MG63 (cell line): ENCODE measurements around the gene TRIM71. TPM values are rescaled to one million over a fixed set of nuclear protein-coding genes. Genes with fewer than 3 reads are reported as not detected.
A peak's percentile ranks its signal among the peaks of the same experiment; 100 is the strongest.
"Not testable (repeated sequence)": the region's sequence is repeated elsewhere in the genome, so short reads cannot be mapped to it uniquely, and the experiment has no call there.

Experiments
- DNase-seq: peaks from one replicate; pipeline ENCODE4 v3.0.0-alpha.2; 2020
- H3K27me3 ChIP-seq: fragments of 250-450 bp; sonication (Bioruptor Pico); 2 replicates; pipeline ENCODE4 v1.5.1; 2020; ENCODE audit warnings: mild to moderate bottlenecking, moderate library complexity
- H3K36me3 ChIP-seq: fragments of 250-450 bp; sonication (Bioruptor Pico); 2 replicates; pipeline ENCODE4 v1.5.1; 2020; ENCODE audit warnings: mild to moderate bottlenecking, moderate library complexity
- H3K4me3 ChIP-seq: fragments of 250-450 bp; sonication (Bioruptor Pico); 2 replicates; pipeline ENCODE4 v1.5.1; 2020; ENCODE audit warnings: mild to moderate bottlenecking, moderate library complexity
- H3K9me3 ChIP-seq: fragments of 250-450 bp; sonication (Bioruptor Pico); 2 replicates; pipeline ENCODE4 v1.5.1; 2020; ENCODE audit warnings: mild to moderate bottlenecking, moderate library complexity
- total RNA-seq: library from RNA; depleted of rRNA; stranded (reverse); fragments of >200 nt; shearing (Covaris generic); gene quantifications from 2 replicates; pipeline ENCODE4 v1.2.3, GENCODE V29; 2014; ENCODE audit warnings: low replicate concordance

The TRIM71 gene
- total RNA-seq, 1 experiment from 2014 or later: not detected

DNA sequence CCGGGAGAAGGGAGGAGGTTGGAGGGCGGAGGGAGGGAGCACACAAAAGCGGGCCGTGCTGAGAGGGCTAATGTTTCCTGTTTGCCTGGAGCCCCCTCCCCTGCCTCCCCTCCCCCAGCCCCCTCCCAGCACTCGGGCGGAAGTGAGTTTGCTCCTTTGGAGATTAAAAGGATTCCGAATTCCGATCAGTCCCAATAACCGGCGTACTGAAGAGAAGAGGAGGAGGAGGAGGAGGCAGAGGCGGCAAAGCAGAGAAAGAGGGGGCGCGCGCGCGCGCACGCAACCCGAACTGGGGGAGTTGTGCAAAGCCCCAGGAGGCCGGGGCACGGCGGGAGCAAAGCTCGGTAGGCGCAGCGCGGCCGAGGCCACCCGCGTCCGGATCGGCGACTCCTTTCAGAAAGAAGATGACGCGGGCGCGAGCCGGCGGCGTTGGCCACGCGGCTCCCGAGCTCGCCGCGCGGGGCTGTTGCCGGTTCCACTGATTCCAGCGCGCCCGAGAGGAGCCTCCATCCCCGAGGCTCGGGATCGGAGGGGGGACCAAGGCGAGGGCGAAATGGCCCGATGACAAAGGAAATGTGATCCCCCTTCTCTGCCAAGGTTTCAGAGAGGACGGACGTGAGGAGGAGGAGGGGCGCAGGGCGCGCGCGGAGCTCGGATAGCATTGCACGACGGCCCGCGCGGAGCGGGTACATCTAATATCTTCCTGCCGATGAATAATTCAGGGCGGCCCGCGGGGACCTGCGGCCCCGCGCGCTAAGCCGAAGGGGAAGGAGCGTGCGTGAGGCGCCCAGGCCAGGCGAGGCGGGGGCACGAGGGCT lies 1.1 kb upstream of the TRIM71 start:
- DNase-seq: peak; percentile 4
- peaks cover 39% of the 10 kb centered on the region for H3K27me3 ChIP-seq
- peak overlapping the region; percentile 30 for H3K4me3 ChIP-seq
- peaks cover 2% of the 10 kb centered on the region; the same call in 1 of the 2 replicates for H3K9me3 ChIP-seq
- H3K36me3 ChIP-seq: no peaks in the 10 kb centered on the region

DNA sequence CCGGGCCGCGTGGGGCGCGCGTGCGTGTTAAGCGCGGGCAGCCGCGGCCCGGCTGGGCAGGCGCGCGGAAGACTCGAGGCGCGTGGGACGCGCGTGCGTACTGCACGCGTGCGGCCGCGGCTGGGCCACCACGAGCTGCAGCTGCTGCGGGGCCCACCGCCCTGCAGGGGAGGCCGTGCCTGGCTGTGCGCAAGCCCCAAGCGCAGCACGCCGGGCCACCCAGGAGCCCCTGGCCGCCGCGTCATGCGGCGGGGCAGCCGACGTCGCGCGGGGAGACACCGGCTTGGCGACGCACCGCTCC lies 590 bp upstream of the TRIM71 start:
- Histone ChIP-seq H3K9me3 (peaks cover 2% of the 10 kb centered on the region; the same call in 1 of the 2 replicates), H3K27me3 (peaks cover 39% of the 10 kb centered on the region), H3K4me3 (no peak overlapping the region), H3K36me3 (no peaks in the 10 kb centered on the region)
- DNase-seq: no peak

DNA sequence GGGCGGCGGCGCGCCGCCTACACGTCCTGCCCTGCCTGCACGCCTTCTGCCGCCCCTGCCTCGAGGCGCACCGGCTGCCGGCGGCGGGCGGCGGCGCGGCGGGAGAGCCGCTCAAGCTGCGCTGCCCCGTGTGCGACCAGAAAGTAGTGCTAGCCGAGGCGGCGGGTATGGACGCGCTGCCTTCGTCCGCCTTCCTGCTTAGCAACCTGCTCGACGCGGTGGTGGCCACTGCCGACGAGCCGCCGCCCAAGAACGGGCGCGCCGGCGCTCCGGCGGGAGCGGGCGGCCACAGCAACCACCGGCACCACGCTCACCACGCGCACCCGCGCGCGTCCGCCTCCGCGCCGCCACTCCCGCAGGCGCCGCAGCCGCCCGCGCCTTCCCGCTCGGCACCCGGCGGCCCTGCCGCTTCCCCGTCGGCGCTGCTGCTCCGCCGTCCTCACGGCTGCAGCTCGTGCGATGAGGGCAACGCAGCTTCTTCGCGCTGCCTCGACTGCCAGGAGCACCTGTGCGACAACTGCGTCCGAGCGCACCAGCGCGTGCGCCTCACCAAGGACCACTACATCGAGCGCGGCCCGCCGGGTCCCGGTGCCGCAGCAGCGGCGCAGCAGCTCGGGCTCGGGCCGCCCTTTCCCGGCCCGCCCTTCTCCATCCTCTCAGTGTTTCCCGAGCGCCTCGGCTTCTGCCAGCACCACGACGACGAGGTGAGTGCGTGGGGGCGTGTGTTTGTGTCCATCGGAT lies 602 bp downstream of the TRIM71 start:
- Histone ChIP-seq H3K9me3 (peaks cover 2% of the 10 kb centered on the region; the same call in 1 of the 2 replicates), H3K4me3 (no peak overlapping the region), H3K36me3 (no peaks in the 10 kb centered on the region), H3K27me3 (peaks cover 39% of the 10 kb centered on the region)
- DNase-seq: no peak

DNA sequence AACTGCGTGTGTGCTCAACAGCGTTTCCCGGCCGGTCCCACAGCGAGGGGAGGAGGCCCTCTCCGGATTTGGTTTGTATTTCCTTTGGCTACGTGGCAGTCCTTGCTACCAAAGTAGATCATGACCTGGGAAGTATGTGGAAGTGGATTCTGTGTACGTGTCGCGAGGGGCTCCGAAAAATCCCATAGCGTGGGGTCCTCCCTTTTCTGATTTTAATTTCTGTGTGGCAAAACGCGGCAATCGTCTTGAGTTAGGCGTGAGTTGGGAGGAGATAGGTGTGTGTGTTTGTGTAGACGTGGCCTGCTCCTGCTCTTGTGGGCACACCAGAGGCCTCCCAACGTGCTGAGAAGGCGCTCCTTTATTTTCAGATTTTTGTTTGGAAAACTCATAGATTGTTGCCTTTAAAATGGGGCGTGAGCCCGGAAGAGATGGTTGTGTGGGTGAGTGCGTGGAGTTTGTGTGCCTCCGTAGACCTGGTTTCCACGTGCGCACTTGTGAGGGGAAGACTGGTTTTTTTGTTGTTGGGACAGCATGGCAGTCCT lies 1.2 kb downstream of the TRIM71 start:
- Histone ChIP-seq H3K36me3 (no peaks in the 10 kb centered on the region), H3K9me3 (peaks cover 2% of the 10 kb centered on the region; the same call in 1 of the 2 replicates), H3K4me3 (no peak overlapping the region), H3K27me3 (peaks cover 39% of the 10 kb centered on the region)
- DNase-seq: no peak

DNA sequence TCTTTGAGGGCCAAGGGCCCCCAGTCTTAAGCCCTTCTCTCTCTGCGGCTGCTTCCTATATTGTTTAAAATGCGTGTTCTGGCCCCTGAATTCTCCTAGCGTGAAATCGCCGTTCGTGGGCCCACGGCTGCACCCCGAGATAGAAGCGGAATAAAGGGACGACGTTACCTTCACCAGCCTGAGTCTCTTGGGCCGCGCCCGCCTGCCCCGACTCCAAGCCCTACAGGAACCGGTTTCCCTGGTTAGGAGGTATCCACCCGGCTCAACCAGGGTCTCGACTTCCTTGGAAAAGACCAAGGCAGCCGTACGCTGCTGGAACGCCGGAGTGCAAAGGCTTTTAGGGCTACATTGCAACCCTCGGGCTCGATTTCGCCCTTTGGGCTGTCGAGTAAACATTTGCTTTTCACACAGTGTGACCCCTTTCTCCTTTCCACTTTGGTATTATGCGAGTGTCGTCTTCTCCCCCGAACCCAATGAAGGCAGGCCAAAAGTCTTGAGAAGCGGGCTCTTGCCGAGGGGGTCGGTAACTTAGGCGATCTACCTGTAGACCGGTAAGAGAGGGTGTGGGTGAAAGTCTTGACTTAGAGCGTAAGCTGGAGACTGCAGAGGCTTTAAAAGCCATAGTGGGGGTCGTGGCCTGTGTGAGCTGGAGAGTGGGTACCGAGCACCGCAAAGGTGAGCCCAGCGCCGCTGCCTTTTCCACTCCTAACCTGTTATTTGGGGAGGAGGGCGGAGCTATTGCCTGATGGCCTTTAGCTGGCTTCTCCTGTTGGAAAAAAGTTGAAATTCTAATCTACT lies 2.0 kb downstream of the TRIM71 start:
- Histone ChIP-seq H3K36me3 (no peaks in the 10 kb centered on the region), H3K9me3 (peaks cover 2% of the 10 kb centered on the region; the same call in 1 of the 2 replicates), H3K4me3 (no peak overlapping the region), H3K27me3 (peaks cover 39% of the 10 kb centered on the region)
- DNase-seq: no peak

DNA sequence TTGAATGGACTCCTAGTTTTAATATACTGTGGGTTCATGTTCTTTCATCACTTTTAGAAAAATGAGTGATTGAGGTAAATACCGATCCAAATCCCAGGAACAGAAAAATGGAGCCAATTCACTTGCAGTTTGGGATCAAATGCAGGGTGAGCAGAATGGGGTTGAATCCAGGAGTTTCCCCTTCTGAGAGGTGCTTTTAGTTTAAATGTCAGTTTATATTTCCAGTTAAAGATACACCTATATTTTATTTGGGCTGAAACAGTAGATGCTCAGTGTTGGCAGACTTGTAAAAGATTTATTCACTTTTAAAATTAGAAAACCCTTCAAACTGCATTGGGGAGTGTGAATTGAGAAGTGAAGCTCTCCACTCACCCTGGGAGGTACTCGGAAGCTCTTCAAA lies 2.6 kb downstream of the TRIM71 start:
- H3K27me3 ChIP-seq: peaks cover 39% of the 10 kb centered on the region
- DNase-seq: no peak
- no peaks in the 10 kb centered on the region for H3K36me3 ChIP-seq

DNA sequence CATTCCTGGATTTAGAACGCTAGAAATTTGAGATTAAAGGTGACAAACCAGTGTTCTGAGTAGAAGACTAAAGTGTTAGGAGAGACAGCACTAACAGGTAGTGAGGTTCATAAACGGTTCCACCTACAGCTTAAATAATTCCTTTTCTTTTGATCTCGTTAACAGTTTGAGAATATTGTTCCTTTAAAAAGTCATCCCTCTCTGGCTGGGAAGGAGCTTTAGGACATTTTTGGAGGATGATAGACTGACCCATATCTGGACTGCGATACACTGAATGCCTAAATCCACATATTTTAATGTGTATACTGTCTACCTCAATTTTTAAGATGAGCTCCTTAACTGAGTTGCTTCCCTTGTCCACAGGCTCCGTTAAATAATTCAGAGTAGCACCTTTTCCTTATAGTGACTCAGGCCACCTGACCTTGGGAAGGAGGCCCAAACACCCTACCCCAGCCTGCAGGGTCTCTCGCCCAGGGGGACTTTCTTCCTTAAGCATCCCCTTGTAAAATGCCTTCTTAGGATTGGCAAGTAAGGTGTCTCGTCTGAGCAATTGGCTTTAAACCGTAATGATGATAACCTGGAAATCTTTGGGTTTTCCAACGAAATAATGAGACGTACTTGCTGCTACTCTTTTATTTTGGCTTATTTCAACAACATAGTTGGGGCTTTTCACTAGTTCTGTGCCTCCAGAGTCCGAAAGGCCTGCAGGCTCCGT lies 3.3 kb downstream of the TRIM71 start:
- peaks cover 2% of the 10 kb centered on the region; the same call in 1 of the 2 replicates for H3K9me3 ChIP-seq
- peaks cover 37% of the 10 kb centered on the region for H3K27me3 ChIP-seq
- H3K36me3 ChIP-seq: no peaks in the 10 kb centered on the region
- no peak overlapping the region for H3K4me3 ChIP-seq
- DNase-seq: no peak

More for the DNA sequence above, 2.6 kb downstream of the TRIM71 start:
- Histone ChIP-seq H3K4me3 (no peak overlapping the region), H3K9me3 (peaks cover 2% of the 10 kb centered on the region; the same call in 1 of the 2 replicates)

DNA sequence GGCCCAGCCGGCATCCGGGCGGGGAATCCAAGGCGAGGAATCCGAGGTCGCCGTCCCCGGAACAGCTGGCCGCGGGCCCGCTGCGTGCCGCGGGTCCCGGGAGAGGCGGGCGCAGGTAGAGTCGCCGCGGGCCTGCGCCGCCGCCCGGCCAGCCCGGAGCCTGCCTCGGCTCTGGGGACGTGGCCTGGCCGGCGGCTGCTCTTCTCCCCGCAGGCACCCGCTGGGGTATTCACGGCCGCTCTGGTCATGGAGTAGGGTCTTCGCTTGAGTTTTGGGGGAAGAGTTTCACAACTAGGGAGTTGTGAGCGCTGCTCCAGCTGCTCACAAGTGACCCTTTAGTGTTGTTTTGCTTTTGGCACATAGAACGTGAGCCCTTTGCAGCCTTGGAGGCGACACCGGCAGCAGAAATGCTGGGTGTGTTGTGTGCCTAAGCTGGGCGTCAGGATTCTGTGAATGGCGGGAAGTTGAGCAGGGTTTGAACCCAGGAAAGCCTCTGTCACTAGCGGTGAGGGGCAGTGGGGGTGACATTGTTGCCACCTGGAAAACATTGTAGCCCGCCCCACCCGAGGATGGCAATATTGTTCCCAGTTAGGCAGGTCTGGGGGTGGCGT lies 4.0 kb downstream of the TRIM71 start:
- peaks cover 34% of the 10 kb centered on the region for H3K27me3 ChIP-seq
- peaks cover 2% of the 10 kb centered on the region; the same call in 1 of the 2 replicates for H3K9me3 ChIP-seq
- no peak overlapping the region for H3K4me3 ChIP-seq
- no peak for DNase-seq
- H3K36me3 ChIP-seq: no peaks in the 10 kb centered on the region

DNA sequence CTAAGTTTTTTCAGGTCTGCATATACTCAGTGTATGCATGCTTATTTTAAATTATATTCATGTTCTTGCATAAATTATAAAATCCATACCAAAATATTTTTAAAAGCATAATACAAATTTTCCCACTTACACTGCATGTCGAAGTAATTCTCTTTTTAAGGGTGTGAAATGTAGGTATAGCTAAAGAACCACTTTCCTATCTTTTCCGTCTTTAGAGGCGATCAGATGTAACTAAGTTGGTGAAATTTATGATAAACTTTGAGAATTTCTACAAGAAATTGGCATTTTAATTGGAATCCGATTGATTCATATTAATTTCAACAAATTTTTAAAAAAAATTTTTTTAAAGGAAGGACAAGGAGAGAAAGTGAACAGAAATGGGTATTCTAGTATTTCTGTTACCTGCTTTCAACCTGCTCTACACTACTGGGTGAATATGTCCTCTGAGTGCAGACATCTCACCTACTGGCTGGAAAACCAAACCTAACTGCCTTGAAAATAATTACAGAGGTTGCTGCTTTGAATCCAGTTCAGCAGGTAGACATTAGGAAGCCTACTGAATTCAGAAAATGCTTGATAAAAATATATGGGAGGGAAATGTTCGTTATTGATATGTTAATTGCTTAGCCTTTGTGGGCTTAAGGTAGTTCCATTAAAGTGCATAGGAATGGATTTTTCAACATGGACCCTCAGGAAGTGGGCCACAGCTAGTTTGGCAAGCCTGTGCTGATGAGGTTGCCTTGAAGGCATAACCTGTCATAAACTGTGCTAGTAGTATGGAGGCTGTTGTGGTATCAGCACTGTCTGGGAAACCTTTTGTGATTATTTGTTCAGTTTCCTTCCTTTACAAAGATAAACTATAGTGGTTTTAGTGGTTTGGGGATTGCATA lies 5.1 kb downstream of the TRIM71 start:
- Histone ChIP-seq H3K27me3 (peaks cover 26% of the 10 kb centered on the region), H3K9me3 (peaks cover 2% of the 10 kb centered on the region; the same call in 1 of the 2 replicates), H3K4me3 (no peak overlapping the region), H3K36me3 (no peaks in the 10 kb centered on the region)
- DNase-seq: no peak

DNA sequence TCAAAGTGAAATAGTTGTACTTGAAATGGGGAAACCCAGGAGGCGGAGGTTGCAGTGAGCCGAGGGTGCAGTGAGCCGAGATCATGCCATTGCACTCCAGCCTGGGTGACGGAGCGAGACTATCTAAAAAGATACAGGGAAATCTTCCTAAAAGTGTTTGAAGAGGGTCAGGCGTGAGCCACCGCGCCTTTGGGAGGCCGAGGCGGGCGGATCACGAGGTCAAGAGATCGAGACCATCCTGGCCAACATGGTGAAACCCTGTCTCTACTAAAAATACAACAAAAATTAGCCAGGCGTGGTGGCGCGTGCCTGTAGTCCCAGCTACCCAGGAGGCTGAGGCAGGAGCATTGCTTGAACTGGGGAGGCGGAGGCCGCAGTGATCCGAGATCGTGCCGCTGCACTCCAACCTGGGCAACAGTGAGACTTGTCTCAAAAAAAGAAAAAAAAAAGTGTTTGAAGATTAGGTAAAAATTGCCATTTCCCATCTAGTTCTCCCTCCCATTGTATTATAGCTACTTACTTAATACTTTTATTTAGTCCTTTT lies 5.9 kb downstream of the TRIM71 start:
- not testable (repeated sequence) for H3K4me3 ChIP-seq, H3K9me3 ChIP-seq, H3K36me3 ChIP-seq, DNase-seq
- H3K27me3 ChIP-seq: peaks cover 23% of the 10 kb centered on the region

DNA sequence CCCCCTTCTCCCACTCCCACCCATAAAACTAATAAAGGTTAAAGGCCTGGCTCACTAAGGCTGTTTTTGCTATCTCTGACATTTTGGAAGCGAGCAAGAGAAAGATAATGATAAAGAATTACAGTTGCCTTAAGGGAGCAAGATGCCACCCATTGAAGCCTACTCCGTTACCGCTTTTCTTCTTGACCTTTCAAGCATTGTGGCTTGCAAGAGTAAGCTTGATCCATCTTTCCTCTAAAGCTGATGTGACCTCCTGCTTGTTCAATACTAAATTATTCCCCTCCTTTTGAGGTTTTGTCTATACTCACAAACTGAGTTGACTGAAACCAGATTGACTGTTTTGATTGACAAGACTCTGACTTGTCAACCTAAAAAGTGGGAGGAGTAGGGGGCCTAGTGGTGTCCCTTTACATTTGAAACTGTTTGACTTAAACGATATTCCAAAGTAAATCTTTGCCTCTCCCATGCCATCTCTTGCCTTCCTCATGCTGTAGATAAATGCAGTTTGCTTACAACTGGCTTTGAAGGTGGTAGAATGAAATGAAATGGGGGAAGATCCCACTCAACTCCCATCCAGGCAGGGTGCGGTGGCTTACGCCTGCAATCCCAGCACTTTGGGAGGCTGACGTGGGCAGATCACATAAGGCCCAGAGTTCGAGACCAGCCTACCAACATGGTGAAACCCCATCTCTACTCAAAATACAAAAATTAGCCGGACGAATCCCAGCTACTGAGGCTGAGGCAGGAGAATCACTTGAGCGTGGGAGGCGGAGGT lies 8.0 kb downstream of the TRIM71 start:
- Histone ChIP-seq H3K36me3 (no peaks in the 10 kb centered on the region), H3K27me3 (peaks cover 3% of the 10 kb centered on the region; the same call in 1 of the 2 replicates)
- DNase-seq: no peak

DNA sequence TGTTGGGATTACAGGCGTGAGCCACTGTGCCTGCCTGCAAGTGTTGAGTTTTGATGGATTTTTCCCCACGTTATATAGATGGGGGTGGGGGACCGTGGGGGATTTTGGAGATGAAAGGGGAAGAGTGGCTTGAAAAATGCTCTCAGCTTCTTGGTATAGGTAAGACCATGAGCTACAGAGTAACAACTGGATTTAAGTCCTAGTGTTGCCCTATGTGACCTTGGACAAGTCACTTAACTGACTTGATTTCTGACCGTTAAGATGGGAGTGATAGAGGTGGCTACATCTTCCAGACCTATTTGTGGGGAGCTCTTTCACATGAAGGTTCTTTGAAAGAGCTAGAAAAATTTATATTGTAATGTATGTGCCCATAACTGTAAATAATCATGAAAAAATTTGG lies 13.3 kb downstream of the TRIM71 start:
- no peaks in the 10 kb centered on the region for H3K9me3 ChIP-seq
- H3K36me3 ChIP-seq: no peaks in the 10 kb centered on the region
- no peak overlapping the region for H3K4me3 ChIP-seq
- no peak for DNase-seq
- no peaks in the 10 kb centered on the region for H3K27me3 ChIP-seq

More for the DNA sequence above, 8.0 kb downstream of the TRIM71 start:
- H3K4me3 ChIP-seq: no peak overlapping the region
- H3K9me3 ChIP-seq: no peaks in the 10 kb centered on the region

DNA sequence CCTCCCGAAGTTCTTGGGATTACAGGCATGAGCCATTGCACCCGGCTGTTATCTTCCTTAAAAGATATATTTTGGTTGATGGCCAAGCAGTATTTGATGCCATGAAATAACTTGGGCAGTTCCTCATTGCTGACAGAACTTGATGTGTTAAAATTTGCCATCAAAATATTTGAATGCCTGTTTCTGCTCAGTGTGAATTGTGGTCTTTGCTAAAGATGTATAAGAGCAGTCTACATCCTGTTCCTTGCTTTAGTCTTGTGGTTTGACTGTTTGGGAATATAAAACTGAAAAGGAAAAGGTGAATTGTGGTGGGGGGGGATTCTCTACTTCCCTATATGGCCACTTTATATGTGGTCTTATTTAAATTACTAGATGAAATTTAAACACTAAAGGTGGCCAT lies 14.0 kb downstream of the TRIM71 start:
- H3K4me3 ChIP-seq: no peak overlapping the region
- no peaks in the 10 kb centered on the region for H3K36me3 ChIP-seq
- DNase-seq: no peak
- no peaks in the 10 kb centered on the region for H3K27me3 ChIP-seq
- H3K9me3 ChIP-seq: no peaks in the 10 kb centered on the region

DNA sequence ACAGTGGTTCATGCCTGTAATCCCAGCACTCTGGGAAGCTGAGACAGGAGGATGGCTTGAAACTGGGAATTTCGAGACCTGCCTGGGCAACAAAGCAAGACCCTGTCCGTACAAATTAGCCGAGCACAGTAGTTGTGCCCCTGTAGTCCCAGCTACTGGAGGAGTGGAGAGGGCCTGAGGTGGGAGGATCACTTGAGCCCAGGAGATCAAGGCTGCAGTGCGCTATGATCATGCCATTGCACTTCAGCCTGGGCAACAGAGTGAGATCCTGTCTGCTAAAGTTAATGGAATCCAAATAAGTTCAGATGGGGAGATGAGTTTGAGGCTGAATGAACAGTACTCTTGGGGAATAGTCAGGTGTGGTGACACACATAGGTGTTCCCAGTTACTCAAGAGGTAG lies 14.4 kb downstream of the TRIM71 start:
- Histone ChIP-seq H3K4me3 (no peak overlapping the region), H3K27me3 (no peaks in the 10 kb centered on the region), H3K36me3 (no peaks in the 10 kb centered on the region), H3K9me3 (no peaks in the 10 kb centered on the region)
- DNase-seq: no peak
